HepG2 (cell line): Measurements from ENCODE around the gene BICDL1. TPM values are rescaled to one million over a fixed set of nuclear protein-coding genes. Genes with fewer than 3 reads are reported as not detected.

Experiments
- ATAC-seq: fragments of 200-7000 bp; cut with Tn5 transposase; 3 replicates; pipeline ENCODE4 v1.9.1; 2020; ENCODE audit warnings: mild to moderate bottlenecking, moderate library complexity
- BruUV-seq: library from RNA; stranded (reverse); fragments of 400-500 nt; replicated peaks from 2 replicates; lab custom pipeline; 2021; lab: Mats Ljungman, UMichigan
- CTCF ChIA-PET: fragments of 300-600 bp; formaldehyde crosslinking; extraction: SDS; loops from one replicate; lab custom pipeline; 2021; ENCODE audit warnings: low total read pairs, inconsistent platforms, low intra/inter-chr PET ratio; lab: Yijun Ruan, JAX
- POLR2A ChIA-PET: fragments of 350-600 bp; sonication (Branson Sonifier 250); formaldehyde crosslinking; loops from one replicate; lab custom pipeline; 2020; ENCODE audit warnings: antibody characterized with exemption, inconsistent platforms; lab: Yijun Ruan, JAX
- DNase-seq: peaks from one replicate; pipeline ENCODE4 v3.0.0-alpha.2; 2015; ENCODE audit warnings: low spot score
- FAIRE-seq: peaks from 3 replicates; lab custom pipeline; 2011; peaks lifted over from hg19 to GRCh38; lab: Jason Lieb, UNC
- H2AFZ ChIP-seq: one replicate; pipeline ENCODE4 v1.6.1; 2011; ENCODE audit warnings: low read length, inconsistent platforms
- H3K27ac ChIP-seq: fragments of 300-600 bp; 3 replicates; pipeline ENCODE4 v1.8.0; 2011; ENCODE audit warnings: mixed run types, mild to moderate bottlenecking, mixed read lengths, low read length, inconsistent platforms; ENCODE audit not compliant: insufficient read depth; ENCODE audit errors: extremely low read length
- H3K27me3 ChIP-seq, 2 experiments: fragments of 200-600 bp in 1 of 2; 2 replicates in 1 of 2; 3 replicates in 1 of 2; pipeline versions ENCODE4 v1.6.0 to v1.8.0; 2011; ENCODE audit warnings: low read length in 2 of 2, mild to moderate bottlenecking in 2 of 2, moderate library complexity in 2 of 2, inconsistent platforms in 1 of 2; ENCODE audit not compliant: insufficient read depth in 2 of 2, control insufficient read depth in 1 of 2
- H3K36me3 ChIP-seq, 2 experiments: fragments of 200-600 bp in 1 of 2; replicated peaks in 1 of 2; 2 replicates in 1 of 2; 3 replicates in 1 of 2; pipeline versions ENCODE4 v1.5.1 to v1.8.0; 2011; ENCODE audit warnings: low read length in 2 of 2, inconsistent platforms in 1 of 2; ENCODE audit not compliant: insufficient read depth in 2 of 2, control insufficient read depth in 1 of 2
- H3K4me1 ChIP-seq: 2 replicates; pipeline ENCODE4 v1.5.1; 2012; ENCODE audit warnings: low read length, inconsistent platforms; ENCODE audit not compliant: insufficient read depth
- H3K4me2 ChIP-seq: 2 replicates; pipeline ENCODE4 v1.6.0; 2011; ENCODE audit warnings: low read depth, low read length, inconsistent platforms
- H3K4me3 ChIP-seq, 3 experiments: fragments of 200-600 bp in 1 of 3; sonication (generic), shearing (Covaris generic) in 1 of 3; replicated peaks in 1 of 3; 2 replicates each; pipeline ENCODE4 v1.5.1; 2011 to 2016; ENCODE audit warnings: low read length in 3 of 3, inconsistent platforms in 2 of 3, low read depth in 2 of 3, mild to moderate bottlenecking in 2 of 3, control low read depth in 1 of 3, mixed read lengths in 1 of 3; ENCODE audit not compliant: insufficient read depth in 1 of 3
- H3K79me2 ChIP-seq: one replicate; pipeline ENCODE4 v1.6.1; 2011; ENCODE audit warnings: low read length, inconsistent platforms; ENCODE audit not compliant: insufficient read depth
- H3K9ac ChIP-seq: 2 replicates; pipeline ENCODE4 v1.6.0; 2011; ENCODE audit warnings: mild to moderate bottlenecking, low read depth, low read length, inconsistent platforms; ENCODE audit not compliant: insufficient read depth
- H3K9me3 ChIP-seq: 2 replicates; pipeline ENCODE4 v1.5.1; 2012; ENCODE audit warnings: mild to moderate bottlenecking, low read length
- H4K20me1 ChIP-seq: 2 replicates; pipeline ENCODE4 v1.6.0; 2011; ENCODE audit warnings: inconsistent platforms, mild to moderate bottlenecking, low read length, moderate library complexity; ENCODE audit not compliant: insufficient read depth
- AHR ChIP-seq: IDR thresholded peaks from 2 replicates; pipeline ENCODE4 v1.6.1; 2018; ENCODE audit warnings: missing genetic modification reagents, missing compliant biosample characterization
- ASH2L ChIP-seq: fragments of 300-600, 200-600 bp; sonication (generic); IDR thresholded peaks from 2 replicates; pipeline ENCODE4 v1.7.0; 2017; ENCODE audit warnings: low read depth, mild to moderate bottlenecking, moderate library complexity, mixed read lengths, low read length; ENCODE audit not compliant: insufficient read length
- KMT2B ChIP-seq: IDR thresholded peaks from 2 replicates; pipeline ENCODE4 v1.6.1; 2016; ENCODE audit warnings: missing genetic modification reagents, missing compliant biosample characterization
- POLR2AphosphoS5 ChIP-seq: IDR thresholded peaks from 2 replicates; pipeline ENCODE4 v1.6.1; 2012; ENCODE audit warnings: low read depth, low read length
- SRY ChIP-seq: sonication (generic); formaldehyde crosslinking; IDR thresholded peaks from 2 replicates; pipeline ENCODE4 v1.8.0; 2022; ENCODE audit warnings: mild to moderate bottlenecking, missing genetic modification reagents
- TRIM24 ChIP-seq: sonication (generic); formaldehyde crosslinking; IDR thresholded peaks from 2 replicates; pipeline ENCODE4 v1.8.0; 2022; ENCODE audit warnings: mild to moderate bottlenecking, missing genetic modification reagents
- U2AF2 ChIP-seq: fragments of 200-400 bp; formaldehyde crosslinking; IDR thresholded peaks from 2 replicates; pipeline ENCODE4 v1.6.1; 2017; ENCODE audit warnings: low read depth, mild to moderate bottlenecking, low read length
- ZNF235 ChIP-seq: sonication (generic); formaldehyde crosslinking; IDR thresholded peaks from 2 replicates; pipeline ENCODE4 v1.8.1; 2023; ENCODE audit warnings: mild to moderate bottlenecking, missing genetic modification reagents, borderline replicate concordance
- ZNF589 ChIP-seq: sonication (generic); formaldehyde crosslinking; conservative IDR thresholded peaks from 2 replicates; pipeline ENCODE4 v1.8.0; 2022; ENCODE audit warnings: mild to moderate bottlenecking, moderate library complexity, missing genetic modification reagents
- ZNF670 ChIP-seq: sonication (generic); formaldehyde crosslinking; IDR thresholded peaks from 2 replicates; pipeline ENCODE4 v1.8.0; 2022; ENCODE audit warnings: mild to moderate bottlenecking, missing genetic modification reagents, borderline replicate concordance
- WGBS: methylation state at CpG from one replicate; pipeline ENCODE4 v1.1.6; 2017; ENCODE audit warnings: low lambda C conversion rate; 5-methylcytosine and 5-hydroxymethylcytosine counted together
- in situ Hi-C: cut with HindIII; loops from 2 replicates; pipeline ENCODE4 v1.10.0; 2017; ENCODE audit warnings: low pct_unique_long_range_greater_than_20kb; ENCODE audit not compliant: extremely low pct_ligation_motif_present
- intact Hi-C: fragments of 100-400 bp; cut with micrococcal nuclease; formaldehyde crosslinking; loops from one replicate; pipeline ENCODE4 v1.10.0; 2022; ENCODE audit not compliant: unreplicated experiment
- polyA plus RNA-seq, 8 experiments: library from polyadenylated mRNA; depleted of rRNA in 3 of 8; stranded (reverse) in 7 of 8; unstranded in 1 of 8; fragments of >200 nt; fragmentation: Illumina TruSeq in 4 of 8; extraction: Trizol in 4 of 8; gene quantifications; 2 replicates each; pipeline versions ENCODE4 v1.2.1 to v1.2.3, GENCODE V29; 2011 to 2016; ENCODE audit warnings: low read depth in 4 of 8, missing spikeins in 1 of 8, mixed read lengths in 1 of 8; ENCODE audit not compliant: insufficient read depth in 1 of 8
- total RNA-seq, 5 experiments: library from RNA; depleted of rRNA; stranded (reverse); fragments of >200 nt; fragmentation: Illumina TruSeq; extraction: Trizol; gene quantifications; 2 replicates each; pipeline ENCODE4 v1.2.3, GENCODE V29; 2016; ENCODE audit warnings: low read depth in 1 of 5
- TF ChIP-seq, protein P1 (sequence below): sonication (generic); formaldehyde crosslinking; IDR thresholded peaks from 2 replicates; pipeline ENCODE4 v1.4.0; 2020; ENCODE audit warnings: missing genetic modification reagents
- TF ChIP-seq, protein P2 (sequence below), 2 experiments: fragments of 450-650 bp in 1 of 2; sonication (generic) in 1 of 2; formaldehyde crosslinking; IDR thresholded peaks; 2 replicates each; pipeline versions ENCODE4 v1.5.0 to v1.8.0; 2020 to 2022; ENCODE audit warnings: mild to moderate bottlenecking in 1 of 2, missing genetic modification reagents in 1 of 2
- TF ChIP-seq, protein P3 (sequence below): fragments of 450-650 bp; IDR thresholded peaks from 2 replicates; pipeline ENCODE4 v1.6.1; 2017; ENCODE audit warnings: mild to moderate bottlenecking
- TF ChIP-seq, protein P4 (sequence below): sonication (generic); formaldehyde crosslinking; IDR thresholded peaks from 2 replicates; pipeline ENCODE4 v1.4.0; 2020; ENCODE audit warnings: low read depth, missing genetic modification reagents

BICDL1 gene
- total and polyA plus RNA-seq, 2 of the 13 experiments (the other 11 are each of a cell fraction or from before 2014, with no cell fraction given) = 3.6 to 9.7 TPM

DNA sequence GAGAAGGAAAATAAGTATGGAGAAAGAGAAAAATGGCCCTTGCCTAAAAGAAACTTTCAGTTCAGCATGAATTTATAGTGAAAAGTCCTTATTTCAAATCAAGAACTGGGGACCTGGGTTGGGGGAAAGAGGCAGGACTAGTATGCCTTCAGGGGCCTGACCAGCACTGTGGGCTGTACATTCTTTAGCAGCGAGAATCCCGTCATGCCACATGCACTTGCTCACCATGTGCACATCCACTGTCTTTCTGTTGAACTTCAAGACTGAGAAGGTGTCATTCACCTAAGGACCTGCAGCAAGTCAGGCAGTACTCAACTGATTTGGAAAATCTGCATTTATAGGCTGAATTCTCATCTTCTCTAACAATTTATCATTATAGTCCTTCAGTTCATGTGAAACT lies 77.3 kb downstream of the BICDL1 start:
- Histone ChIP-seq H3K79me2 (no peaks in the 10 kb centered on the region), H3K4me2 (no peak overlapping the region), H3K4me3 (no peak overlapping the region), H3K9ac (no peak overlapping the region), H3K27me3 (no peaks in the 10 kb centered on the region), H3K36me3 (0 out of 5 replicates have a peak, but pooled peaks cover 0 to 2% of the 10 kb centered on the region in 2 experiments), H3K4me1 (peaks cover 54% of the 10 kb centered on the region), H3K9me3 (no peaks in the 10 kb centered on the region), H2AFZ (no peak overlapping the region), H3K27ac (no peak overlapping the region), H4K20me1 (no peaks in the 10 kb centered on the region)
- FAIRE-seq (no peak), DNase-seq (no peak), ATAC-seq (no peak)
- CTCF ChIA-PET = no interaction called here
- POLR2A ChIA-PET = no interaction called here
- in situ Hi-C loops = no loop called here
- 87% methylated on average over 2 of the region's 2 CpGs for WGBS
- no TSS peak for BruUV-seq
- intact Hi-C loops = no loop called here
- TF ChIP-seq, protein P1, sequence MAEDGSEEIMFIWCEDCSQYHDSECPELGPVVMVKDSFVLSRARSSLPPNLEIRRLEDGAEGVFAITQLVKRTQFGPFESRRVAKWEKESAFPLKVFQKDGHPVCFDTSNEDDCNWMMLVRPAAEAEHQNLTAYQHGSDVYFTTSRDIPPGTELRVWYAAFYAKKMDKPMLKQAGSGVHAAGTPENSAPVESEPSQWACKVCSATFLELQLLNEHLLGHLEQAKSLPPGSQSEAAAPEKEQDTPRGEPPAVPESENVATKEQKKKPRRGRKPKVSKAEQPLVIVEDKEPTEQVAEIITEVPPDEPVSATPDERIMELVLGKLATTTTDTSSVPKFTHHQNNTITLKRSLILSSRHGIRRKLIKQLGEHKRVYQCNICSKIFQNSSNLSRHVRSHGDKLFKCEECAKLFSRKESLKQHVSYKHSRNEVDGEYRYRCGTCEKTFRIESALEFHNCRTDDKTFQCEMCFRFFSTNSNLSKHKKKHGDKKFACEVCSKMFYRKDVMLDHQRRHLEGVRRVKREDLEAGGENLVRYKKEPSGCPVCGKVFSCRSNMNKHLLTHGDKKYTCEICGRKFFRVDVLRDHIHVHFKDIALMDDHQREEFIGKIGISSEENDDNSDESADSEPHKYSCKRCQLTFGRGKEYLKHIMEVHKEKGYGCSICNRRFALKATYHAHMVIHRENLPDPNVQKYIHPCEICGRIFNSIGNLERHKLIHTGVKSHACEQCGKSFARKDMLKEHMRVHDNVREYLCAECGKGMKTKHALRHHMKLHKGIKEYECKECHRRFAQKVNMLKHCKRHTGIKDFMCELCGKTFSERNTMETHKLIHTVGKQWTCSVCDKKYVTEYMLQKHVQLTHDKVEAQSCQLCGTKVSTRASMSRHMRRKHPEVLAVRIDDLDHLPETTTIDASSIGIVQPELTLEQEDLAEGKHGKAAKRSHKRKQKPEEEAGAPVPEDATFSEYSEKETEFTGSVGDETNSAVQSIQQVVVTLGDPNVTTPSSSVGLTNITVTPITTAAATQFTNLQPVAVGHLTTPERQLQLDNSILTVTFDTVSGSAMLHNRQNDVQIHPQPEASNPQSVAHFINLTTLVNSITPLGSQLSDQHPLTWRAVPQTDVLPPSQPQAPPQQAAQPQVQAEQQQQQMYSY = no peak
- TF ChIP-seq ASH2L (no peak), POLR2AphosphoS5 (no peak), ZNF235 (CRISPR knock-in tag) (no peak), KMT2B (CRISPR knock-in tag) (no peak), TRIM24 (no peak), ZNF589 (no peak), ZNF670 (CRISPR knock-in tag) (no peak), U2AF2 (no peak), AHR (CRISPR knock-in tag) (no peak), SRY (CRISPR knock-in tag) (no peak)
- TF ChIP-seq, protein P2, sequence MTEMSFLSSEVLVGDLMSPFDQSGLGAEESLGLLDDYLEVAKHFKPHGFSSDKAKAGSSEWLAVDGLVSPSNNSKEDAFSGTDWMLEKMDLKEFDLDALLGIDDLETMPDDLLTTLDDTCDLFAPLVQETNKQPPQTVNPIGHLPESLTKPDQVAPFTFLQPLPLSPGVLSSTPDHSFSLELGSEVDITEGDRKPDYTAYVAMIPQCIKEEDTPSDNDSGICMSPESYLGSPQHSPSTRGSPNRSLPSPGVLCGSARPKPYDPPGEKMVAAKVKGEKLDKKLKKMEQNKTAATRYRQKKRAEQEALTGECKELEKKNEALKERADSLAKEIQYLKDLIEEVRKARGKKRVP (CRISPR knock-in tag; IDR thresholded peaks at IDR 0.05) = no peak
- TF ChIP-seq, protein P3, sequence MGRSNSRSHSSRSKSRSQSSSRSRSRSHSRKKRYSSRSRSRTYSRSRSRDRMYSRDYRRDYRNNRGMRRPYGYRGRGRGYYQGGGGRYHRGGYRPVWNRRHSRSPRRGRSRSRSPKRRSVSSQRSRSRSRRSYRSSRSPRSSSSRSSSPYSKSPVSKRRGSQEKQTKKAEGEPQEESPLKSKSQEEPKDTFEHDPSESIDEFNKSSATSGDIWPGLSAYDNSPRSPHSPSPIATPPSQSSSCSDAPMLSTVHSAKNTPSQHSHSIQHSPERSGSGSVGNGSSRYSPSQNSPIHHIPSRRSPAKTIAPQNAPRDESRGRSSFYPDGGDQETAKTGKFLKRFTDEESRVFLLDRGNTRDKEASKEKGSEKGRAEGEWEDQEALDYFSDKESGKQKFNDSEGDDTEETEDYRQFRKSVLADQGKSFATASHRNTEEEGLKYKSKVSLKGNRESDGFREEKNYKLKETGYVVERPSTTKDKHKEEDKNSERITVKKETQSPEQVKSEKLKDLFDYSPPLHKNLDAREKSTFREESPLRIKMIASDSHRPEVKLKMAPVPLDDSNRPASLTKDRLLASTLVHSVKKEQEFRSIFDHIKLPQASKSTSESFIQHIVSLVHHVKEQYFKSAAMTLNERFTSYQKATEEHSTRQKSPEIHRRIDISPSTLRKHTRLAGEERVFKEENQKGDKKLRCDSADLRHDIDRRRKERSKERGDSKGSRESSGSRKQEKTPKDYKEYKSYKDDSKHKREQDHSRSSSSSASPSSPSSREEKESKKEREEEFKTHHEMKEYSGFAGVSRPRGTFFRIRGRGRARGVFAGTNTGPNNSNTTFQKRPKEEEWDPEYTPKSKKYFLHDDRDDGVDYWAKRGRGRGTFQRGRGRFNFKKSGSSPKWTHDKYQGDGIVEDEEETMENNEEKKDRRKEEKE = no peak
- TF ChIP-seq, protein P4, sequence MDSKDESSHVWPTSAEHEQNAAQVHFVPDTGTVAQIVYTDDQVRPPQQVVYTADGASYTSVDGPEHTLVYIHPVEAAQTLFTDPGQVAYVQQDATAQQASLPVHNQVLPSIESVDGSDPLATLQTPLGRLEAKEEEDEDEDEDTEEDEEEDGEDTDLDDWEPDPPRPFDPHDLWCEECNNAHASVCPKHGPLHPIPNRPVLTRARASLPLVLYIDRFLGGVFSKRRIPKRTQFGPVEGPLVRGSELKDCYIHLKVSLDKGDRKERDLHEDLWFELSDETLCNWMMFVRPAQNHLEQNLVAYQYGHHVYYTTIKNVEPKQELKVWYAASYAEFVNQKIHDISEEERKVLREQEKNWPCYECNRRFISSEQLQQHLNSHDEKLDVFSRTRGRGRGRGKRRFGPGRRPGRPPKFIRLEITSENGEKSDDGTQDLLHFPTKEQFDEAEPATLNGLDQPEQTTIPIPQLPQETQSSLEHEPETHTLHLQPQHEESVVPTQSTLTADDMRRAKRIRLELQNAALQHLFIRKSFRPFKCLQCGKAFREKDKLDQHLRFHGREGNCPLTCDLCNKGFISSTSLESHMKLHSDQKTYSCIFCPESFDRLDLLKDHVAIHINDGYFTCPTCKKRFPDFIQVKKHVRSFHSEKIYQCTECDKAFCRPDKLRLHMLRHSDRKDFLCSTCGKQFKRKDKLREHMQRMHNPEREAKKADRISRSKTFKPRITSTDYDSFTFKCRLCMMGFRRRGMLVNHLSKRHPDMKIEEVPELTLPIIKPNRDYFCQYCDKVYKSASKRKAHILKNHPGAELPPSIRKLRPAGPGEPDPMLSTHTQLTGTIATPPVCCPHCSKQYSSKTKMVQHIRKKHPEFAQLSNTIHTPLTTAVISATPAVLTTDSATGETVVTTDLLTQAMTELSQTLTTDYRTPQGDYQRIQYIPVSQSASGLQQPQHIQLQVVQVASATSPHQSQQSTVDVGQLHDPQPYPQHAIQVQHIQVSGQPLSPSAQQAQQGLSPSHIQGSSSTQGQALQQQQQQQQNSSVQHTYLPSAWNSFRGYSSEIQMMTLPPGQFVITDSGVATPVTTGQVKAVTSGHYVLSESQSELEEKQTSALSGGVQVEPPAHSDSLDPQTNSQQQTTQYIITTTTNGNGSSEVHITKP = no peak
